Measurements from ENCODE around the gene APLP2.
A peak's percentile ranks its signal among the peaks of the same experiment; 100 is the strongest.
"Not testable (repeated sequence)": the region's sequence is repeated elsewhere in the genome, so short reads cannot be mapped to it uniquely, and the experiment has no call there.

Gene APLP2

GRCh38 chr11:130150790-130151189 lies 81.1 kb downstream of the APLP2 start:
- DNase-seq: no peak

DNA sequence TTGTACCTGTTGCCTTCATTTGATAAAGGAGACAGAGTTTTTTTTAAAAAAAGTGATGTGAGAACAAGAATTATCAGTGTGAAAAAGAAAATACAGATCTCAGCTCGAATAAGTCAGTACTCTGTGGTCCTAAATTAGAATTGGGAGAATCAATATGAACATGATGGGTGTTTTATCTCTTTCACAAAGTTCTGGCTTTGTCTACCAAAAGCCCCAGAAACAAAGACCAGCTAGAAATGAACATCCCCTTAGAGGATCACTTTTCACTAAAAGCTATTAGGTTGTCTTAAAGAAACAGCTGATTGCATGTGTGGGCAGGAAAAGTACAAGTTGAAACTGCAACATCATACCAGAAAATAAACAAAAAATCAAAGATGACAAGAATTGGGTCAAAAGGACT lies 81.5 kb downstream of the APLP2 start:
- no peak for DNase-seq

DNA sequence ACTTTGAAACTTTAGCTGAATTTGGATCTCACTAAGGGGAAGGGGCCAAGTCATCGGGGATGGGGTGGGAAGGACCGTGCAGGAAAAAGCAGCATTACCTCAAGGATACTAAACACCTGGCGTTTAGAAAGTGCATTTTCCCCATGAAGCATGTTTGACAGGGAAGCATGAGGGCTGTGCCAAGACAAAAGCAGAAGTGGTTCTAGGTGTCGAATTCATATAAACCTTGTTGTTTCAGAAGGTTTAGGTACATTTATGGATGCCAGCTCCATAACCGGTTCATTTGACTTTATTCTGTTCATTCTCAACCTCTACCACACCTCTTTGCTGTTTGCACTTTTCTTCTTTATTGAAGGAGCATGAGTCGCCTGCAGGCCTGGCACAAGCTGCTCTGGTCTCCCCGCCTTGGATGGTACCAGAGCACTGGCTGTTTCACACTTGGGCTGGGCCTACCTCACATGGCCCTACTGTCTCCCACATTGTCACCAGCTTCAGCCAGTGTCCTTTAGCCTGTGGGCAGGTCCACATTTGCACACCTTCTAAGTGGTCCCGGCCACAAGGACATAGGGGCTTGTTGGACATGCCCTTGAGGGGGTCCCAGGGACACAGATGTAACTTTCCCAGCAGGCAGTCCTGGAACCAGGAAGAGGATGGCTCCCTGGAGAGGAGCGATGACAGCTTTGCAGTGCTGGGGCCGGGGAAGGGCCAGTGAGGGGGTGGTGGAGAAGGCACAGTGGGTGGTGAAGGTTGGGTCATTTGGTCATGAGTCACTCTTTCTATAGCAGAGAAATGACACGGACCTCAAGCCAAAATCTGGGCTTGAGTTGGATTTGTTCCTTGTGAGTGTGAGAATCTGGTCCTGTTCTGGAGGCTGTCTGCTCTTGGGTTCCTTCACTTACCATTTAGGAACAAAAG lies 86.7 kb downstream of the APLP2 start:
- DNase-seq: no peak

DNA sequence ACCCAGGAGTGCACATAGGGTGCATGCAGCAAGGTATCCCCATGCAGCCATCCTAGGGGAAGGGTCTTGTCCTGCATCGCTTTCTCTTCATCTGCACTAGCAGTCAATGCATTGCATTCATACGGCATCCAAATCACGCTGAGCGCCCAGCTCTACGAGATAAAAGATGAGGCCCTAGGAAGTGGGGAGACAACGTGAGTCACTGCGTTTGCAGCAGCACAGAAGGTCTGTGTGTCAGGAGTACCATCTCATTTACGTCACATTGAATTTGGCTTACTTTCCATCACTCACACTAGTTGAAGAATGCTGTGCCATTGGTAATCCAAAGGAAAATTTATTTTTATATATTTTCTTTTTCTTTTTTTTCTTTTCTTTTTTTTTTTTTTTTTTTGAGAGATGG lies 87.4 kb downstream of the APLP2 start:
- no peak for DNase-seq

DNA sequence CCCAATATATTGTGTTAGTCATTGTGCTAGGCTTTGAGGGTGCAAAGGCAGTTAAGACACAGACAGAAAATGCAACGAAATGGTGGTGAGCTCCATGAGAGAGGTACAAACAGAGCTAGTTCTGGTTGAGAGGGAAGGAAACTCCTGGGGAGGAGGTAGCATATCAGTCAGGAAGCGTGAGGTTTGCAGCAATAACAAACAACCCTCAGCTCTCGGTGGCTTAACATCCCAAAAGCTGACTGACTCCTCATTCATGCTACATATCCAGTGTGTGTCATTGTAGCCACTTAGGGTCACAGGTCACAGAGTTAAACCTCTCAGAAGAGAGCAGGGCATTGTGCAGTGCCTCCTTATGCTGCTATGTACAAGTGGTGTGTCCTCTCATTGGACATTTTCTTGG lies 88.1 kb downstream of the APLP2 start:
- DNase-seq: no peak

GRCh38 chr11:130159139-130159538 lies 89.4 kb downstream of the APLP2 start:
- no peak for DNase-seq

GRCh38 chr11:130159657-130160497 lies 90.2 kb downstream of the APLP2 start, which contains the start of gene ST14:
Gene ST14, plus strand, starts transcription at chr11:130159782. Its CDS starts 198 bp downstream, at chr11:130159980.
- no peak for DNase-seq

GRCh38 chr11:130160498-130161155 lies 90.9 kb downstream of the APLP2 start:
- no peak for DNase-seq

GRCh38 chr11:130161441-130162145 lies 91.9 kb downstream of the APLP2 start:
- DNase-seq: no peak

- DNase-seq: peak; percentile 59
Observed at GRCh38 chr11:130162733-130163132, 93.0 kb downstream of the APLP2 start.

DNA sequence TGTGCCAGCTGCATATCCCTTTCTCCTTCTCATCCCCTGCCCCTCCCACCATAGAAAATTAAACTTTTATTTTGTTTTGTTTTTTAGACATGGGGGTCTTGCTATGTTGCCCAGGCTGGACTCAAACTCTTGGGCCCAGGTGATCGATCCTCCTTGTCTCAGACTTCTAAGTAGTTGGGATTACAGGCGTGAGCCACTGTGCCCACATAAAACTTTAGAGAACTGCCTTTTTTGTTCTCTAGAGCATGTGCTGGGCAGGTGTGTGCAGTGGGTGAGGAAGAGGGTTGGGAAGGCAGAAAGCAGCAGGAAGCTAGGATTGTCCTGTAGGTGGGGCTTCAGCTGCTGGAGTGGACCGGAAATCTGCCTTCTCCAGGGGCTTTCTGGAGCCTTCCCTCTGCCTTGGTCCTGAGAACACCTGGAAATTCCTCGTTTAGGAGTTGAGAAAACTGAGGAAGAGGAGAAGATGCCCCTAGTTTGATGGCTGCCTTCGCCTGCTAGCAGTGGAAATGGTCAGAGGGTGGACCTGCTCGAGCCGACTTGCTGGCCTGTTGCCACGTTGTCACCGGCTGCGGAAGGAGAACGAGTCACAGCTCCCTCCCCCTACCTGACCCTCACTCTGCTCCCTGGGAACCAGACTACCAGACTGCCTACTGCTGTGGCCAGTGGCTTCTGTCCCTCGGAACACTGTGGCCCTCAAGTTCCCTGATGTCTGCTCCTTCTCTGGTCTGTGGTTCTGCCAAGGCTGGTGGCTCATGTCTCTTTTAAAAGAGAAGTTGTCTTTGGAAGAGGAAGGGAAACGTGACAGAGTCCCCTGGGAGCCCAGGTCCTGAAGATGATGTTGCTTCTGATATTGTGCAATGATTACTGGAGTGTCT lies 93.9 kb downstream of the APLP2 start:
- no peak for DNase-seq

GRCh38 chr11:130164221-130164570 lies 94.5 kb downstream of the APLP2 start:
- no peak for DNase-seq

GRCh38 chr11:130165601-130166456 lies 96.1 kb downstream of the APLP2 start:
- no peak for DNase-seq

DNA sequence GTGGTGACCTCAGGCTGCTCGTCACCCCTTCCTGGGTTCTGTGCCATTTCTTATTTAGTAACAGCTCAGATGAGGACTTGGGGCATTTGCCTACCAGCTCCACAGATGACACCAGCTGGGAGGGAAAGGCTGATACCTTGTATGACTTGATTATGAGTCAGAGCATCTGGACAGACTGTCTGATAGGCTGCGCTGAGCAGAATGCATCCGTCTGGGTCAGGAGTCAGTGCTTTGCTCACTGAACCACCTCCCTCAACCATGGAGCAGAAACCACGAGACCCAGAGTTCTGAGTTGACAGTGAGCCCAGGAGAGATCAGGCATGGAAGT lies 96.7 kb downstream of the APLP2 start:
- DNase-seq: no peak

DNA sequence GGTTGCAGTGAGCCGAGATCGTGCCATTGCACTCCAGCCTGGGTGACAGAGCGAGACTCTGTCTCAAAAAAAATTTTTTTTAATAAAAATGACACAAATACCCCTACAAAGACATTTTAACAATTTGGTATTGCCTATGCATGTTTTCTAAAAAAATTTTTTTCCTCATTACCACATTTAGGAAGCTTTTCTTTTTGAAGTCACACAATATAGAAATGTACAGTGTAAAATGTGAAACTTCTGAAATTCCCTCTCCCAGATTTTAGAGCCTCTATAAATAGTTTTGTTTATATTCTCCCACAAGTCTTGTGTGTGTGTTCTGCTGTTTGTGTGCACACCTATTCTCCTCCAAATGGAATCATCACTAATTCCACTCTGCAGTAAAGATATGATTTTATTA lies 97.5 kb downstream of the APLP2 start:
- no peak for DNase-seq

DNA sequence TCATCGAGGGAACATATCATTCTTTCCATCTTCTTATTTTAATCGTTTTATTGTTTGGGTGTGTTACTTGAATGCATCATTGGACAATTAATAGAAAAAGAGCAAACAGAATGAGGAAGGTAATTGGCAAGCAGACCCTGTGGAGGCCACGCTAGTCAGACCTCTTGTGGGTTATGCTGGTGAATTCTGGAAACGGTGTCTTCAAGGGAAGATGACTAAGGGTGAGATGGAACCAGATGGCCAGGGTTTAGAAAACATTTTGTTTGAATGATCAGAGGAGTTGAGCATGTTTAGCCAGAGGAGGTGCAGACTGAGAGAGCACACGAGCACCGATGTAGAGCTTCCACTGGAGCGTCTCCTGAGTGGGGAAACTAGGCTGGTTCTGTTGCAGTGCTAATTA lies 98.4 kb downstream of the APLP2 start:
- no peak for DNase-seq

DNA sequence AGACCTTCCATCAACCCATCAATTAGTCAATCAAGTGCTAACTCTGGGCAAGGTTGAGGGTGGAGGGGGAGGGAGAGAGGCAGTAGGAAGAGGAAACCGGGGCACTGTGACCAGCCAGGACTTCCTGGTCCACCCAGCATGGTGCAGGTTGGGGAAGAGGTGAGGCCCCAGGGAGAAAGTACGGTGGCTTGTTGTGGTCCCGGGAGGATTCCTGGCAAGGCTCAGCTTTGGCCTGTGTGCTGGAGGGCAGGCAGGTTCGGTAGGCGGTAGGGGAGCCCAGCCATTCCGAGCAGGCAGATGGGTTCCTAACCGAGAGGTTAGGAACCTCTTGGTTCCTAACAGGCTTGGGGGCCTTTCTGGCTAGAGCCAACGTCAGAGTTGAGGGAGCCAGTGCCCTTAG lies 100.7 kb downstream of the APLP2 start:
- DNase-seq: no peak

DNA sequence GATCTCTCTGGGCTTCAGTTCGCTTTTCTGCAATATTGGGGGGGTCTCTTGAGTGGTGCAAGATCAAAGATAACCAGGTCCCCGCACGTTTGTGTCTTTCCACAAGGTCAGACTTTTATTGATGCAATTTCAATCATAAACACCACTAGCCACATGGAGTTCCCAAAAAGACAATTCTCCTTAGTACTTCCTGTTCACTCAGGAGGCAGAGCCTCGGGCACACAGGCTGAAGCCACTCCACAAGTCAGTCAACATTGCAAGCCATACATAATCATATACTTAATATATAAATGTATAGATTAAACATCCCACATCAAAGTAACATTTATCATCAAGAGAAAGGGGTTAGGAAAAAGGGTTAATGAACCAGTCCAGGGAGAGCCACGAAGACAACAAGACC lies 101.8 kb downstream of the APLP2 start:
- DNase-seq: no peak

DNA sequence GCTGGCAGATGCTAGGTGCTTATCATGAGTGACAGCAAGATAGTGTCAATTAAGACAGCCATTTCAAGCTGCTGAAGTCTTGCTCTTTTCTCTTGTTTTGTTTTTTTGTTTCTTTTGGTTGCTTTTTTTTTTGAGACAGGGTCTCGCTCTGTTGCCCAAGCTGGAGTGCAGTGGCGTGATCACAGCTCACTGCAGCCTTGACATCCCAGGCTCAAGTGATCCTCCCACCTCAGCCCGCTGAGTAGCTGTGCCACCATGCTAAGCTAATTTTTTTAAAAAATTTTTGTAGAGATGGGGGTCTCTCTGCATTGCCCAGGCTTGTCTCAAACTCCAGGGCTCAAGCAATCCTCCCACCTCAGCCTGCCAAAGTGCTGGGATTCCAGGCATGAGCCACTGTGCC lies 102.3 kb downstream of the APLP2 start:
- not testable (repeated sequence) for DNase-seq

DNA sequence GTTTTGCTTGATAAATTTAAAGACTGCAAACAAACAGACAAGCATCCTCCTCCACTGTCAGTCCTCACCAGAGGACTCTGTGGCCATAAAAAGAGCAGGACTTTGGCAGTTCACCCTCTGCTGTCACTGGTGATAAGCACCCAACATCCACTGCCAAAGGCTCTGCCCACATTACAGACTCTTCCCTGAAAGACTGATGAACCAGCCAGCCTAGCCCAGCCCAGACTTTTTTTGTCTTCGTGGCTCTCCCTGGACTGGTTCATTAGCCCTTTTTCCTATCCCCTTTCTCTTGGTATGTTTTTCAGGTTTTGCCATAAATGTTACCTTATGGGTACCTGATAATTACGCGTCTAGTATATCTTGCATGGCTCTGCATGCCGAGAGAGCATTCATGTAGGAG lies 104.9 kb downstream of the APLP2 start:
- no peak for DNase-seq

DNA sequence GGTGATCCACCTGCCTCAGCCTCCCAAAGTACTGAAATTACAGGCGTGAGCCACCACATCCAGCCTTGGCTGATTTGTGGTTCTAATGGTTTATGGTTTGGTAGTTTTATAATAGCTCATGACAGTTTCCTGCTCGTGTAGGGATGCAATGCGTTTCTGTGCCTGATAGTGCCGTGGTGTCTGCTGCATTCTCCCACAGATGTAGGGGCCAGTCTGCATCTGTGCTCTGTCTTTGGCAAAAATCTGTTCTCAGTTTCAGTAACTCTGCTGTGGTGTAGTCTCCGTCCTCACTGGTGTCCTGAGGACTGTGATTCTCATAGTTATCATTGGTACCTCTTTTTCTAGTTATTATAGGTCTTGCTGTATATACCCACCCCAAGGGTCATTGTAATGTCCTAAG lies 106.2 kb downstream of the APLP2 start:
- no peak for DNase-seq

All from NK-92 treated with Interleukin-12 subunit alpha and Interleukin-12 subunit beta, amount 100 ng/mL, for 24 hours (cell line).